Ovary (tissue), 10 donors: ENCODE measurements around the gene APEX2. TPM values are rescaled to one million over a fixed set of nuclear protein-coding genes. Genes with fewer than 3 reads are reported as not detected.

Experiments
- DNase-seq, 5 donors: peaks; one replicate each; pipeline ENCODE4 v3.0.0-alpha.2; 2019 to 2020
- H3K27ac ChIP-seq, 2 donors: fragments of 200-600 bp; one replicate each; pipeline versions ENCODE4 v1.5.1 to v1.8.0; 2019 to 2022
- H3K27me3 ChIP-seq: fragments of 200-600 bp; one replicate; pipeline ENCODE4 v1.8.0; 2022
- H3K36me3 ChIP-seq: fragments of 200-600 bp; sonication (generic); one replicate; pipeline ENCODE4 v1.5.1; 2019
- H3K4me1 ChIP-seq: one replicate; pipeline ENCODE4 v1.8.1; 2013; ENCODE audit warnings: mild to moderate bottlenecking, moderate library complexity; ENCODE audit not compliant: insufficient read depth
- H3K4me3 ChIP-seq: fragments of 200-600 bp; sonication (generic); one replicate; pipeline ENCODE4 v1.5.1; 2017
- H3K9me3 ChIP-seq, 2 donors: fragments of 200-600 bp in 1 of 2; sonication (generic) in 1 of 2; one replicate each; pipeline versions ENCODE4 v1.5.1 to v1.8.1; 2013 to 2019; ENCODE audit warnings: mild to moderate bottlenecking in 1 of 2, moderate library complexity in 1 of 2
- EP300 ChIP-seq: sonication (generic); formaldehyde crosslinking; IDR thresholded peaks from one replicate; pipeline ENCODE4 v1.6.1; 2017; ENCODE audit warnings: antibody characterized with exemption
- POLR2A ChIP-seq: fragments of 450-650 bp; IDR thresholded peaks from one replicate; pipeline ENCODE4 v1.6.1; 2017; ENCODE audit warnings: antibody characterized with exemption, mild to moderate bottlenecking, moderate library complexity
- WGBS, 3 donors: extraction: QIAGEN DNeasy Blood & Tissue Kit in 1 of 3; methylation state at CpG; one replicate each; pipeline versions ENCODE4 v1.1.5 to v1.1.7; 2013 to 2017; 5-methylcytosine and 5-hydroxymethylcytosine counted together
- intact Hi-C, 4 donors: fragments of 100-400 bp; cut with DNase I; formaldehyde crosslinking; loops; one replicate each; pipeline versions ENCODE4 v1.11.0 to v1.15.1; 2022 to 2023
- long read RNA-seq, 3 donors: library from polyadenylated mRNA in 2 of 3; unstranded in 2 of 3; transcript quantifications; one replicate each; pipeline ENCODE4 v2.0.0 and lab custom pipeline, GENCODE V29; 2021 to 2026
- polyA plus RNA-seq, 2 donors: library from polyadenylated mRNA; stranded (reverse); fragments of 200-250 nt in 1 of 2; fragments of 350-450 nt in 1 of 2; fragmentation: Illumina TruSeq in 1 of 2; extraction: RNeasy Lipid Tissue Mini Kit (QIAGEN cat#74804) in 1 of 2; gene quantifications; one replicate each; pipeline ENCODE4 v1.2.3, GENCODE V29; 2013 to 2014
- total RNA-seq, 7 donors: library from RNA; depleted of rRNA in 2 of 7; stranded (reverse); fragments of >200 nt in 2 of 7; fragmentation: NEBNext Ultra II Directional in 3 of 7; extraction: Animal tissue kit (Norgen Biotek cat#: 25700) in 3 of 7; gene quantifications; one replicate each; pipeline versions ENCODE4 v1.1.0 to v1.2.4, GENCODE V29; 2016 to 2023
- TF ChIP-seq, protein P1 (sequence below), 3 donors: fragments of 450-650 bp in 2 of 3; fragments of 200-600 bp in 1 of 3; IDR thresholded peaks; one replicate each; pipeline versions ENCODE4 v1.5.1 to v1.8.0; 2016 to 2022; ENCODE audit warnings: antibody characterized with exemption in 3 of 3, mild to moderate bottlenecking in 1 of 3
- donor health status: DM: no; HTN: no; CAD: no; lungs with moderate emphysema.
- donor health status: DM: no; HTN: no; CAD: no.
- donor health status: Bipolar disorder and iron deficiency.
- donor health status: DM: yes; HTN: yes; CAD: no.
- donor health status: DM: no; HTN: no; CAD: no.
- donor health status: DM: yes; HTN: yes; CAD: no.

APEX2 gene, protein sequence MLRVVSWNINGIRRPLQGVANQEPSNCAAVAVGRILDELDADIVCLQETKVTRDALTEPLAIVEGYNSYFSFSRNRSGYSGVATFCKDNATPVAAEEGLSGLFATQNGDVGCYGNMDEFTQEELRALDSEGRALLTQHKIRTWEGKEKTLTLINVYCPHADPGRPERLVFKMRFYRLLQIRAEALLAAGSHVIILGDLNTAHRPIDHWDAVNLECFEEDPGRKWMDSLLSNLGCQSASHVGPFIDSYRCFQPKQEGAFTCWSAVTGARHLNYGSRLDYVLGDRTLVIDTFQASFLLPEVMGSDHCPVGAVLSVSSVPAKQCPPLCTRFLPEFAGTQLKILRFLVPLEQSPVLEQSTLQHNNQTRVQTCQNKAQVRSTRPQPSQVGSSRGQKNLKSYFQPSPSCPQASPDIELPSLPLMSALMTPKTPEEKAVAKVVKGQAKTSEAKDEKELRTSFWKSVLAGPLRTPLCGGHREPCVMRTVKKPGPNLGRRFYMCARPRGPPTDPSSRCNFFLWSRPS
- total RNA-seq: 10 to 100 TPM in 6 of 7 donors, 1 to 10 TPM in 1; 9.7 to 18.5 (median 12.2) TPM
- 10 to 100 TPM in 1 of 2 donors, 1 to 10 TPM in 1; 8.7 to 11.3 TPM for polyA plus RNA-seq
- long read RNA-seq, donor 1, transcript APEX2-201 (6 exons, 3,245 nt): major isoform, 27 of 36 reads
- long read RNA-seq, donor 1, transcript APEX2-202 (5 exons, 728 nt): minor isoform, 5 of 36 reads
- long read RNA-seq, donor 1, partial matches to known transcripts: 3 of 36 reads
- long read RNA-seq, donor 1, other reads (novel, unspliced or antisense): 1 of 36 reads
- long read RNA-seq, donor 2, transcript APEX2-201 (6 exons, 3,245 nt): major isoform, 9 of 9 reads
- long read RNA-seq, donor 2, partial matches to known transcripts: 0 of 9 reads
- long read RNA-seq, donor 2, other reads (novel, unspliced or antisense): 0 of 9 reads
- long read RNA-seq, donor 3, transcript APEX2-201 (6 exons, 3,245 nt): major isoform, 28 of 33 reads
- long read RNA-seq, donor 3, partial matches to known transcripts: 1 of 33 reads
- long read RNA-seq, donor 3, other reads (novel, unspliced or antisense): 4 of 33 reads

DNA sequence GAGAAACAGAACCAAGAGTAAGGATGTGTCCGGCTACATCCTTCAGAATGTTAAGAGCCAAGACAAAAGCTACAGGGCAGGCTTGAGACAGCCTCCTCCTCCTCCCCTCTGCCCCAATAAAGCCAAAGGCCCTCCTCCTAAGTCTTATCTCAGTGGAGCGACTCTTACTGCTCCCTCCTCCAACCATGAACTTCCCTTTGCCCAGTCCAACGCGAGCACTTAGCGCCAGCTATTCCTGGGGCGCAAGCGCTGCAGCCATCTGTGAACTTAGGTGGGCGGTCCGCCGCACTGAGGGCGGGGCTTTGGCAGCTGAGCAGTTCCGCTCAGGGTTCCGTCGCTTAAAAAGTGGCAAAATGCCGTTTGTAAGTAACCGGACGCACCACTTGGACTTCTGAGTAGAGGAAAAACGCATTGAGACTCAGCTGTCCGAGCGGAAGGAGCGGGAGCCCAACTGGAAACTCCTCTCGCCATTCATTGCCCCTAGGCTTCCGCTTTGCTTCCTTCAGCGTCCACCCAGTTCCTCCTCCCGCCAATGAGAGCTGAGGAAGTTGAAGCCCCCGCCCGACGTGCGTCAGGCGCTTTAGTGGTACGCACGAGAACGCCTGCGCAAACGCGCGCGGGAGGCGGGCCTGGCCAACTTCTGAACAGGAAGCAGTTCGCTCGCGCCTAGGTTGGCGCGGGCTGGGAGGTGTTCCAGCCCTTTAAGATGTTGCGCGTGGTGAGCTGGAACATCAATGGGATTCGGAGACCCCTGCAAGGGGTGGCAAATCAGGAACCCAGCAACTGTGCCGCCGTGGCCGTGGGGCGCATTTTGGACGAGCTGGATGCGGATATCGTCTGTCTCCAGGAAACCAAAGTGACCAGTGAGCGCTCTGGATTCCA is at the start of gene APEX2:
TSS of gene APEX2 (plus strand) at position 647 of the 882 bp plus-strand sequence. CDS start at position 707, 60 bp downstream.
- no peaks in the 10 kb centered on the region for H3K4me1 ChIP-seq
- intact Hi-C loops: loop anchor here in 1 of 4 donors (10.0 kb wide), 1 partner anchor 815 kb away; the partner anchor contains the start of gene FAM120C
- peak within 1 kb of the TSS; percentile 58 to 77 for H3K27ac ChIP-seq
- peak; percentile 86 to 92 (median 87) for DNase-seq
- H3K4me3 ChIP-seq: peak within 1 kb of the TSS; percentile 52
- H3K27me3 ChIP-seq: no peaks in the 10 kb centered on the region
- WGBS, 3 donors: 30 to 45% (median 41%) methylated on average over 55 of the region's 55 CpGs
- TF ChIP-seq POLR2A: peak; percentile 74
- TF ChIP-seq EP300: no peak
- no peaks in the 10 kb centered on the region for H3K36me3 ChIP-seq
- no peaks in the 10 kb centered on the region for H3K9me3 ChIP-seq

DNA sequence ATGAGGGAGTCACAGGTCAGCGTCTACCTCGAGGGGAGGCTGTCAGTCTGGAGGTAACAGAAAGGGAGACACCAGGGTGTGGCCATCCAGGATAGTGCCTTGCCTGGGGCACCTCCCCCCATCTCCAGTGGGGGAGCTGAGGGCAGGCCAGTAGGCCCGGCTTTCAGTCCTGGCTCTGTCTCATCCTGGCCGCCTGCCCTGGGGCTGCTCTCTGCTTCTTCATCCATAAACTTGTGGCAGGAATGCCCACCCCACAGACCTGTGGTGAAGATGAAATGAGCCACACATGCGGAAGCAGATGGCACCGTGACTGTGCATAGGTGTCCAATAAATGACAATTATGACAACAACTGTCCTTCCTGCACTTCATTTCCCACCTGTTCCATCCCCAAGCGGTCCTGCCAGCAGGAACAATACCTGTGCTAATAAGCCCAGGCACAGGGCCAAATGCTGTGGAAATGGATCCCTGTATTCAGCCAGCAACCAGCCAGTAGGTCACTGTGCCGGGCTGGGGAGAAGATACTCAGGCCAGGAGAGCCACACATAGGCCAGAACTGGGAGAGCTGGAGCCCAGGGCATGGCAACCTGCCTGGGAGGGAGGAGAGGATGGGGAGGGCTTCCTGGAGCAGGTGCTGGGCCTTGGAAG is 49.3 kb upstream of the APEX2 start:
- Histone ChIP-seq H3K27ac (no peak overlapping the region), H3K36me3 (no peaks in the 10 kb centered on the region), H3K4me1 (no peaks in the 10 kb centered on the region), H3K9me3 (no peaks in the 10 kb centered on the region), H3K27me3 (no peaks in the 10 kb centered on the region), H3K4me3 (no peak overlapping the region)
- TF ChIP-seq EP300 (no peak), POLR2A (no peak)
- TF ChIP-seq, protein P1, sequence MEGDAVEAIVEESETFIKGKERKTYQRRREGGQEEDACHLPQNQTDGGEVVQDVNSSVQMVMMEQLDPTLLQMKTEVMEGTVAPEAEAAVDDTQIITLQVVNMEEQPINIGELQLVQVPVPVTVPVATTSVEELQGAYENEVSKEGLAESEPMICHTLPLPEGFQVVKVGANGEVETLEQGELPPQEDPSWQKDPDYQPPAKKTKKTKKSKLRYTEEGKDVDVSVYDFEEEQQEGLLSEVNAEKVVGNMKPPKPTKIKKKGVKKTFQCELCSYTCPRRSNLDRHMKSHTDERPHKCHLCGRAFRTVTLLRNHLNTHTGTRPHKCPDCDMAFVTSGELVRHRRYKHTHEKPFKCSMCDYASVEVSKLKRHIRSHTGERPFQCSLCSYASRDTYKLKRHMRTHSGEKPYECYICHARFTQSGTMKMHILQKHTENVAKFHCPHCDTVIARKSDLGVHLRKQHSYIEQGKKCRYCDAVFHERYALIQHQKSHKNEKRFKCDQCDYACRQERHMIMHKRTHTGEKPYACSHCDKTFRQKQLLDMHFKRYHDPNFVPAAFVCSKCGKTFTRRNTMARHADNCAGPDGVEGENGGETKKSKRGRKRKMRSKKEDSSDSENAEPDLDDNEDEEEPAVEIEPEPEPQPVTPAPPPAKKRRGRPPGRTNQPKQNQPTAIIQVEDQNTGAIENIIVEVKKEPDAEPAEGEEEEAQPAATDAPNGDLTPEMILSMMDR (IDR thresholded peaks at IDR 0.05): no peak
- intact Hi-C loops: no loop called here
- 68 to 70% (median 69%) methylated on average over 8 of the region's 8 CpGs for WGBS, 3 donors
- DNase-seq: no peak

DNA sequence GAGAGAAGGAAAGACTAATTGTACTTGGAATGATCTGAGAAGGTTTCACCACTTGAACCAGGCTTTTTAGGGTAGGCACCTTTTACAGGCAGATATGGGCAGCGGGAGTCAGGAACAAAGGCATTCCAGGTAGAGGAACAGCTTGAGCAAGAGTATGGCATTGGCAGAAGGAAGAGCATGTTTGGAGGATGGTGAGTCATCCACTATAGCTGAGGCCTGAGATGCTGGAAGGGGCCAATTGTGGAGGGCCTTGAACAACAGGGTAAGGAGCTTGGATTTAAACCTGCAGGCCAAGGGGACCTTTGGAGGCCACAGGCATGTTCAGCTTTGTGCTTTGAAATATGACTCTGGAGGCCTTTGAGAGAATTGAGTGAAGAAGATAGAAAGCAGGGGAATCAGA is 38.4 kb upstream of the APEX2 start:
- intact Hi-C loops: no loop called here
- no peak overlapping the region for H3K4me3 ChIP-seq
- TF ChIP-seq EP300 (no peak), POLR2A (no peak)
- TF ChIP-seq, protein P1 (IDR thresholded peaks at IDR 0.05): no peak
- DNase-seq: no peak
- 74 to 77% (median 77%) methylated on average over 1 of the region's 1 CpG for WGBS, 3 donors
- no peaks in the 10 kb centered on the region for H3K4me1 ChIP-seq
- no peaks in the 10 kb centered on the region for H3K27me3 ChIP-seq
- H3K9me3 ChIP-seq: no peaks in the 10 kb centered on the region
- H3K27ac ChIP-seq: no peak overlapping the region
- no peaks in the 10 kb centered on the region for H3K36me3 ChIP-seq

DNA sequence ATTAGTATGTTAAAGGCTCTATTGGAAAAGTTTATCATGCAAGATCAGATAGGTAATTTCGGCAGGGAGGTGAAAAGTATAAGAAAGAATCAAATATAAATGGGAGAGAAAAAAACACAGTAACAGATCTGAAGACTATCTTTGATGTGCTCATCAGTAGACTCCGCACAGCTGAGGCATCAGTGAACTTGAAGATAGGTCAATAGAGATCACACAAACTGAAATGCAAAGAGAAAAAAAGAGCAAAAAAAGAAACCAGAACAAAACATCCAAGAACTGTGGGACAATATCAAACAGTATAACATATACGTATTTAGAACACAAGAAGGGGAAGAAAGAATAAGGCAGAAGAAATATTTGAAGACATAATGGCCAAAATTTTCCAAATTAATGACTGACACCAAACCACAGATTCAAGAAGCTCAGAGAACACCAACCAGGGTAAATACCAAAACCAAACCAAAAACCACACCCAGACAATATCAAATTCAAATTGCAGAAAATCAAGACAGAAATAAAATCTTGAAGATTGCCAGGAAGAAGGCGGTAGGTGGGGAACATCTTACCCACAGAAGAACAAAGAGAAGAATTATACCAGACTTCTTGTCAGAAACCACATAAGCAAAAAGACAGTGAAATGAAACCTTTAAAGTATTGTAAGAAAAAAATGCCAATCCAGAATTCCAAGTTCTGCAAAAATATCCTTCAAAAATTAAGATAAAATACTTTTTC is 35.2 kb upstream of the APEX2 start:
- Histone ChIP-seq H3K4me3 (no peak overlapping the region), H3K4me1 (no peaks in the 10 kb centered on the region), H3K27ac (no peak overlapping the region), H3K36me3 (no peaks in the 10 kb centered on the region), H3K27me3 (no peaks in the 10 kb centered on the region), H3K9me3 (no peaks in the 10 kb centered on the region)
- intact Hi-C loops: no loop called here
- DNase-seq: no peak
- 65 to 81% (median 72%) methylated on average over 4 of the region's 4 CpGs for WGBS, 3 donors
- TF ChIP-seq POLR2A (no peak), EP300 (no peak)
- TF ChIP-seq, protein P1 (IDR thresholded peaks at IDR 0.05): no peak
